DOHH2 (cell line): Measurements from ENCODE around the gene COL20A1.

Experiments
- EZH2phosphoT487 ChIP-seq: fragments of 200-600 bp; sonication (generic); IDR thresholded peaks from 2 replicates; pipeline ENCODE4 v1.6.1; 2017; ENCODE audit warnings: borderline replicate concordance, mild to moderate bottlenecking, antibody characterized with exemption, low read length, moderate library complexity, mixed read lengths
- TF ChIP-seq, protein P1 (sequence below): fragments of 200-600 bp; sonication (generic); IDR thresholded peaks from one replicate; pipeline ENCODE4 v1.5.1; 2014; ENCODE audit warnings: antibody characterized with exemption, mild to moderate bottlenecking, low read depth, low read length; ENCODE audit not compliant: poor library complexity, severe bottlenecking

DNA sequence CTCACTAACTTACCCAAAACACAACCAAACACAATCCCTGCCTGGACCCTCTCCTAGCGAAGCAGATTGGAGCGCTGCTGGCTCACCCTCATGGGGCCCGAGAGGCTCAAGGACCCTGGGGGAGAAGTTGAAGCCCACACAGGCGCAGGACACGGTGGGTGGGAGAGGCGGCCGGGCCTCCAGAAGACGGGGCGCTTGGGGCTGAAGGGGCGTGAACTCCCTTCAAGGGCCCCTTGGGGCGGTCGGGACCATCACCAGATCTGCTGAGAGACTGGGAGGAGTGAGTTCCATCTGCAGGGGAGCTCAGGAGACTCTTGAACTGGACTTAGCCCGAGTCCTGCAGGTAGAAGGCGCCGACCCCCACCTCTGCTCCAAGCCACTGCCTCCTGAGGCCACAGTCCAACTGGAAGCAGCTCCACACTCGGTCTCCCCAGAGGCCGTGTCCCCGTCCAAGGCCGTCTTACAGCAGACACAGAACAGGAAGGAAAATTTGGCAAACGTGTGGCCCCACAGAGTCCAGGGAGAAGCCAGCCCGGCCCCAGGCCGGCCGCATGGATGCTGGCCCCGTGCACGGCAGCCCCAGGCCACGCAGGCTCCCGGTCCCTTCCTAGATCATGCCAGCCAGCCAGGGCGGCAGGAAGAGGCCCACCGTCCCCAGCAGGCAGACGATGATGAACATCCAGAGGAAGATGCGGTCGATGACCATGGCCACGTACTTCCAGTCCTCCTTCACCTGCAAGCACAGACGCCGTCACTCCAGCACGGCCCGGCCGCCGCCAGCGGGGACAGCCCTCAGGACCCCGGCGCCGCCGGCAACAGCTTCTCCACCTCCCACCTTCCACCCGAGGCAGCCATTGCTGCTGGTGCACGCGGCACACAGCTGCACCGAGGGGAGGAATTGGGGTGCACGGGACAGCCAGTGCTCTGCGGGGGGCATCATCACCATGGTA is 53.4 kb downstream of the COL20A1 start:
- TF ChIP-seq EZH2phosphoT487, result no peak
- TF ChIP-seq, protein P1, sequence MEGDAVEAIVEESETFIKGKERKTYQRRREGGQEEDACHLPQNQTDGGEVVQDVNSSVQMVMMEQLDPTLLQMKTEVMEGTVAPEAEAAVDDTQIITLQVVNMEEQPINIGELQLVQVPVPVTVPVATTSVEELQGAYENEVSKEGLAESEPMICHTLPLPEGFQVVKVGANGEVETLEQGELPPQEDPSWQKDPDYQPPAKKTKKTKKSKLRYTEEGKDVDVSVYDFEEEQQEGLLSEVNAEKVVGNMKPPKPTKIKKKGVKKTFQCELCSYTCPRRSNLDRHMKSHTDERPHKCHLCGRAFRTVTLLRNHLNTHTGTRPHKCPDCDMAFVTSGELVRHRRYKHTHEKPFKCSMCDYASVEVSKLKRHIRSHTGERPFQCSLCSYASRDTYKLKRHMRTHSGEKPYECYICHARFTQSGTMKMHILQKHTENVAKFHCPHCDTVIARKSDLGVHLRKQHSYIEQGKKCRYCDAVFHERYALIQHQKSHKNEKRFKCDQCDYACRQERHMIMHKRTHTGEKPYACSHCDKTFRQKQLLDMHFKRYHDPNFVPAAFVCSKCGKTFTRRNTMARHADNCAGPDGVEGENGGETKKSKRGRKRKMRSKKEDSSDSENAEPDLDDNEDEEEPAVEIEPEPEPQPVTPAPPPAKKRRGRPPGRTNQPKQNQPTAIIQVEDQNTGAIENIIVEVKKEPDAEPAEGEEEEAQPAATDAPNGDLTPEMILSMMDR, result no peak
